Lower lobe of right lung (tissue), 2 donors: ENCODE measurements around the gene BNC2. TPM values are rescaled to one million over a fixed set of nuclear protein-coding genes. Genes with fewer than 3 reads are reported as not detected.
A peak's percentile ranks its signal among the peaks of the same experiment; 100 is the strongest.

Experiments
- ATAC-seq, 2 donors: fragments of 200-7000 bp; cut with Tn5 transposase; one replicate each; pipeline ENCODE4 v1.9.1; 2020 to 2022; ENCODE audit warnings: mild to moderate bottlenecking in 2 of 2, moderate library complexity in 2 of 2
- DNase-seq: peaks from one replicate; pipeline ENCODE4 v3.0.0-alpha.2; 2020
- H3K27ac ChIP-seq: fragments of 200-600 bp; one replicate; pipeline ENCODE4 v1.8.0; 2022
- H3K27me3 ChIP-seq: fragments of 200-600 bp; one replicate; pipeline ENCODE4 v1.8.0; 2022; ENCODE audit warnings: low read depth
- H3K36me3 ChIP-seq: fragments of 200-600 bp; one replicate; pipeline ENCODE4 v1.8.0; 2022; ENCODE audit warnings: mild to moderate bottlenecking
- H3K4me1 ChIP-seq: fragments of 200-600 bp; one replicate; pipeline ENCODE4 v1.8.0; 2022
- H3K4me3 ChIP-seq: fragments of 200-600 bp; one replicate; pipeline ENCODE4 v1.8.0; 2022; ENCODE audit warnings: mild to moderate bottlenecking
- H3K9me3 ChIP-seq: fragments of 200-600 bp; one replicate; pipeline ENCODE4 v1.8.0; 2022
- intact Hi-C: fragments of 100-400 bp; cut with DNase I; formaldehyde crosslinking; loops from one replicate; pipeline ENCODE4 v1.11.0; 2022
- total RNA-seq: library from RNA; stranded (reverse); fragmentation: NEBNext Ultra II Directional; extraction: Animal tissue kit (Norgen Biotek cat#: 25700); gene quantifications from one replicate; pipeline ENCODE4 v1.2.1, GENCODE V29; 2021
- TF ChIP-seq, protein P1 (sequence below): fragments of 200-600 bp; IDR thresholded peaks from one replicate; pipeline ENCODE4 v1.8.0; 2022; ENCODE audit warnings: antibody characterized with exemption, mild to moderate bottlenecking
- donor health status: DM: no; HTN: yes; CAD: no; lungs with severe emphysema.

The BNC2 gene
- total RNA-seq, 1 donor from 2014 or later: 15.0 TPM

GRCh38 chr9:16689351-16689938 is 181.0 kb downstream of the BNC2 start:
- no peaks in the 10 kb centered on the region for H3K27me3 ChIP-seq
- ATAC-seq (peak in 1 of 2 donors; percentile 28), DNase-seq (no peak)
- intact Hi-C loops: no loop called here
- H3K27ac ChIP-seq: no peak overlapping the region
- H3K4me3 ChIP-seq: no peak overlapping the region
- no peaks in the 10 kb centered on the region for H3K9me3 ChIP-seq
- H3K4me1 ChIP-seq: peaks cover 17% of the 10 kb centered on the region
- TF ChIP-seq, protein P1, sequence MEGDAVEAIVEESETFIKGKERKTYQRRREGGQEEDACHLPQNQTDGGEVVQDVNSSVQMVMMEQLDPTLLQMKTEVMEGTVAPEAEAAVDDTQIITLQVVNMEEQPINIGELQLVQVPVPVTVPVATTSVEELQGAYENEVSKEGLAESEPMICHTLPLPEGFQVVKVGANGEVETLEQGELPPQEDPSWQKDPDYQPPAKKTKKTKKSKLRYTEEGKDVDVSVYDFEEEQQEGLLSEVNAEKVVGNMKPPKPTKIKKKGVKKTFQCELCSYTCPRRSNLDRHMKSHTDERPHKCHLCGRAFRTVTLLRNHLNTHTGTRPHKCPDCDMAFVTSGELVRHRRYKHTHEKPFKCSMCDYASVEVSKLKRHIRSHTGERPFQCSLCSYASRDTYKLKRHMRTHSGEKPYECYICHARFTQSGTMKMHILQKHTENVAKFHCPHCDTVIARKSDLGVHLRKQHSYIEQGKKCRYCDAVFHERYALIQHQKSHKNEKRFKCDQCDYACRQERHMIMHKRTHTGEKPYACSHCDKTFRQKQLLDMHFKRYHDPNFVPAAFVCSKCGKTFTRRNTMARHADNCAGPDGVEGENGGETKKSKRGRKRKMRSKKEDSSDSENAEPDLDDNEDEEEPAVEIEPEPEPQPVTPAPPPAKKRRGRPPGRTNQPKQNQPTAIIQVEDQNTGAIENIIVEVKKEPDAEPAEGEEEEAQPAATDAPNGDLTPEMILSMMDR: no peak
- no peaks in the 10 kb centered on the region for H3K36me3 ChIP-seq

DNA sequence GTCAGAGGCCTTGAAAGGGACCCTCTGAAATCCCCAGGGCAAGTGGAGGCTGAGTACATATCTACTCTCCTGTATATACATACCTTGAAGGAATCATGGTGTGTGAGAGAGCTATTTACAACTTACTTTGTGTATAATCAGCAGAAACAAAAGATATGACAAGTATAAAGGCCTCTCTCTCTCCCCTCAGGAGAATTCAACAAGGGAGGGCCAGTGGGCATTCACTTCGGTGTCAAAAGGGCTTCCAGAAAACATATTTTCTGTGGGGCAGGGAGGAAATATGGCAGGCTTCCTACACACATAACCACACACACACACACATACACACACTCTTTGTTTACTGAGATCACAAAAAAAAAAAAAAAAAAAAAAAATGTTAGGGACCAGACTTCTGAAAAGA is 181.7 kb downstream of the BNC2 start:
- Histone ChIP-seq H3K9me3 (no peaks in the 10 kb centered on the region), H3K27ac (no peak overlapping the region), H3K4me3 (no peak overlapping the region), H3K27me3 (no peaks in the 10 kb centered on the region), H3K36me3 (no peaks in the 10 kb centered on the region), H3K4me1 (peaks cover 17% of the 10 kb centered on the region)
- intact Hi-C loops: no loop called here
- ATAC-seq (no peak), DNase-seq (no peak)
- TF ChIP-seq, protein P1: no peak

DNA sequence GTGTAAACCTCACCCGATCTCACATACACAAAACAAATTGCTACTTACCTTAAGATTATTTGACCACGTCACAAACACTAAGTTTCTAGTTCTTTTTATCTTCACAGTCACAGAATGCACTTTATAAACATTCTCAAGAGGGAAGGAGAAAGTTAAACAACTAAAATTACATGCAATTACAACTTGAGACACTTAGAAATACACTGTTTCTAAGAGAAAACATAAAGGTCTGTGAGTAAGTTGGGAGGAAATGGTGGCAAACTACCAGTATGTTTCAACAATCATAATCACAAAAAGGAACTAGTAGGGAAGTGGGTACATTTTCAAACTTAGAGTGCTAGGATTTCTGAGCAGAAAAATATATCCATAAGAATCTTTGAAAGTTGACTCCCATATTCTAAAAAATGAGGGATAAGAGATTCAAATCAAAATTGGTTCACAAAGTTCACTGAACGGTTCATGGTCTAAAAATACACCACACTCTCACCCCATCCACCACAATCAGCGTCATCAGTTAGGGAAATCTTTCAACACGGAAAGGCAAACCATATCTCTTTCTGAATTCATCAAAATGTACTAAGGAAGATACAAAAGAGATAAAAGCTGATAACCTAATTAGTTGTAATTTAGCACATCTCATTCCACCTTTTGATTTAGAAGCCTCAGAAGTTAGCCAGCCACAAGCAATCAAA is 182.6 kb downstream of the BNC2 start:
- H3K4me3 ChIP-seq: no peak overlapping the region
- no peak for ATAC-seq

GRCh38 chr9:16683326-16683725 is 187.1 kb downstream of the BNC2 start:
- Histone ChIP-seq H3K4me3 (no peak overlapping the region), H3K9me3 (no peaks in the 10 kb centered on the region), H3K36me3 (no peaks in the 10 kb centered on the region), H3K4me1 (peaks cover 3% of the 10 kb centered on the region), H3K27ac (no peak overlapping the region), H3K27me3 (no peaks in the 10 kb centered on the region)
- DNase-seq: no peak
- ATAC-seq: no peak
- TF ChIP-seq, protein P1: no peak
- intact Hi-C loops: no loop called here

More for the DNA sequence above, 182.6 kb downstream of the BNC2 start:
- TF ChIP-seq, protein P1: no peak
- Histone ChIP-seq H3K9me3 (no peaks in the 10 kb centered on the region), H3K27me3 (no peaks in the 10 kb centered on the region), H3K4me1 (peaks cover 17% of the 10 kb centered on the region), H3K36me3 (no peaks in the 10 kb centered on the region), H3K27ac (no peak overlapping the region)
- intact Hi-C loops: no loop called here
- no peak for DNase-seq

DNA sequence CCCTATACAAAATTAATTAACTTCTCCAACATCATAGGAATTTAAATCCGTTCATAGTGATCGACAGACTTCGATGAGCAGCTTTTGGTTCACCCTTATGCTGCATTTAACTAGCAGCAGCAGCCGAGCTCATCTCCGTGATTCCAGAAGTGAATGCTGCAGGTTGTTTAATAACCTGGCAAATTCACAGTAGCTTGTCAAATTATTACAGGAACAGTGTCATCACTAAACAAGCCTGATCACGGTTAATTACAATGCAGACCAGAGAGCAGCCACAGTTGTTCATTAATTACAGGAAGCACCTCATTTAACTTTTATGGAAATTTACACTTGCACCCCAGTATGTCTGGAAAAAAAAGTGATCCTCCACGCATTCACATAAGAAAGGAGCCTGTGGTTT is 188.2 kb downstream of the BNC2 start:
- ATAC-seq: no peak
- H3K27ac ChIP-seq: no peak overlapping the region
- TF ChIP-seq, protein P1: no peak
- H3K4me1 ChIP-seq: no peaks in the 10 kb centered on the region
- intact Hi-C loops: no loop called here
- no peak overlapping the region for H3K4me3 ChIP-seq
- H3K27me3 ChIP-seq: no peaks in the 10 kb centered on the region
- DNase-seq: no peak
- H3K36me3 ChIP-seq: no peaks in the 10 kb centered on the region
- no peaks in the 10 kb centered on the region for H3K9me3 ChIP-seq
